BLaER1 treated with 17β-estradiol and CSF1 and Interleukin-3, amounts not matched to agents 10 nM and 100 nM (cell line): ENCODE results near the gene EVX2.

Experiments
- H3K27ac ChIP-seq, 11 experiments: shearing (Covaris generic); formaldehyde crosslinking; 2 replicates each; pipeline ENCODE4 v1.8.1; 2022
- H3K27me3 ChIP-seq, 11 experiments: shearing (Covaris generic); formaldehyde crosslinking; 2 replicates each; pipeline ENCODE4 v1.8.1; 2022
- H3K36me3 ChIP-seq, 11 experiments: shearing (Covaris generic); formaldehyde crosslinking; 2 replicates each; pipeline ENCODE4 v1.8.1; 2022
- H3K4me1 ChIP-seq, 10 experiments: shearing (Covaris generic); formaldehyde crosslinking; 2 replicates each; pipeline ENCODE4 v1.8.1; 2022
- H3K4me2 ChIP-seq, 11 experiments: shearing (Covaris generic); formaldehyde crosslinking; 2 replicates each; pipeline ENCODE4 v1.8.1; 2022
- H3K4me3 ChIP-seq, 10 experiments: shearing (Covaris generic); formaldehyde crosslinking; 2 replicates each; pipeline ENCODE4 v1.8.1; 2022
- H3K9ac ChIP-seq, 11 experiments: shearing (Covaris generic); formaldehyde crosslinking; 2 replicates each; pipeline ENCODE4 v1.8.1; 2022
- H3K9me3 ChIP-seq, 11 experiments: shearing (Covaris generic); formaldehyde crosslinking; replicated peaks in 1 of 11; 2 replicates each; pipeline ENCODE4 v1.8.1; 2022
- H4K20me1 ChIP-seq, 11 experiments: shearing (Covaris generic); formaldehyde crosslinking; 2 replicates each; pipeline ENCODE4 v1.8.1; 2022
- Cebpa-rat ChIP-seq, 11 experiments: shearing (Covaris generic); IDR thresholded peaks; 2 replicates each; pipeline ENCODE4 v1.8.1; 2022

The EVX2 gene

GRCh38 chr2:176123411-176124109 lies 39.8 kb upstream of the EVX2 start:
- Histone ChIP-seq H3K4me2 (peak overlapping the region in 2 of 11 experiments; percentile 24 to 25; a peak in 2 of 22 replicates), H3K27me3 (peaks cover 100% of the 10 kb centered on the region in 11 experiments), H3K27ac (no peak overlapping the region), H3K4me1 (peaks cover 5 to 16% (median 8%) of the 10 kb centered on the region in 10 experiments; a peak in 13 of 20 replicates), H3K9ac (no peak overlapping the region), H3K4me3 (peak overlapping the region in 7 of 10 experiments; percentile 7 to 48 (median 23); a peak in 4 of 20 replicates), H3K9me3 (peaks cover 27 to 40% (median 31%) of the 10 kb centered on the region in 11 experiments), H4K20me1 (peaks cover 0 to 84% (median 55%) of the 10 kb centered on the region in 11 experiments; a peak in 16 of 22 replicates), H3K36me3 (no peaks in the 10 kb centered on the region; a peak in 1 of 22 replicates)
- no peak for TF ChIP-seq Cebpa-rat (IDR thresholded peaks at IDR 0.05)

GRCh38 chr2:176122683-176123410 lies 39.1 kb upstream of the EVX2 start, which contains the start of gene HOXD9:
TSS of gene HOXD9 (plus strand) at chr2:176122719. CDS start at chr2:176122769, 50 bp downstream.
- peak within 1 kb of the TSS in 2 of 11 experiments; percentile 24 to 25; a peak in 2 of 22 replicates for H3K4me2 ChIP-seq
- H3K27me3 ChIP-seq: peaks cover 100% of the 10 kb centered on the region in 11 experiments
- peaks cover 29 to 46% (median 36%) of the 10 kb centered on the region in 11 experiments for H3K9me3 ChIP-seq
- TF ChIP-seq Cebpa-rat (IDR thresholded peaks at IDR 0.05): no peak
- no peak within 1 kb of the TSS for H3K9ac ChIP-seq
- H3K36me3 ChIP-seq: no peaks in the 10 kb centered on the region; a peak in 1 of 22 replicates
- H3K27ac ChIP-seq: no peak within 1 kb of the TSS
- peaks cover 0 to 84% (median 48%) of the 10 kb centered on the region in 11 experiments; a peak in 16 of 22 replicates for H4K20me1 ChIP-seq
- H3K4me1 ChIP-seq: peaks cover 0 to 10% (median under 1%) of the 10 kb centered on the region in 10 experiments; a peak in 8 of 20 replicates
- peak within 1 kb of the TSS in 7 of 10 experiments; percentile 18 to 48 (median 23); a peak in 6 of 20 replicates for H3K4me3 ChIP-seq

- Histone ChIP-seq H3K27ac (no peak overlapping the region), H3K36me3 (no peaks in the 10 kb centered on the region; a peak in 1 of 22 replicates), H3K4me1 (peaks cover 0 to 10% (median 0%) of the 10 kb centered on the region in 10 experiments; a peak in 4 of 20 replicates), H4K20me1 (peaks cover 0 to 85% (median 43%) of the 10 kb centered on the region in 11 experiments; a peak in 15 of 22 replicates), H3K9me3 (peaks cover 36 to 53% (median 43%) of the 10 kb centered on the region in 11 experiments), H3K27me3 (peaks cover 100% of the 10 kb centered on the region in 11 experiments), H3K4me3 (peak overlapping the region in 5 of 10 experiments; percentile 18 to 48 (median 20); a peak in 4 of 20 replicates), H3K9ac (no peak overlapping the region), H3K4me2 (no peak overlapping the region)
- TF ChIP-seq Cebpa-rat (IDR thresholded peaks at IDR 0.05): no peak
Observed at GRCh38 chr2:176122052-176122682, 38.4 kb upstream of the EVX2 start.

GRCh38 chr2:176121190-176122051 lies 37.7 kb upstream of the EVX2 start:
- Histone ChIP-seq H3K27ac (no peak overlapping the region), H3K36me3 (no peaks in the 10 kb centered on the region; a peak in 1 of 22 replicates), H4K20me1 (peaks cover 0 to 86% (median 43%) of the 10 kb centered on the region in 11 experiments; a peak in 16 of 22 replicates), H3K27me3 (peaks cover 100% of the 10 kb centered on the region in 11 experiments), H3K4me1 (peaks cover 0 to 10% (median 0%) of the 10 kb centered on the region in 10 experiments; a peak in 2 of 20 replicates), H3K9me3 (peaks cover 42 to 60% (median 50%) of the 10 kb centered on the region in 11 experiments), H3K4me2 (no peak overlapping the region), H3K4me3 (peak overlapping the region in 1 of 10 experiments; percentile 18; a peak in 3 of 20 replicates), H3K9ac (no peak overlapping the region)
- no peak for TF ChIP-seq Cebpa-rat (IDR thresholded peaks at IDR 0.05)

- Histone ChIP-seq H3K4me3 (no peak overlapping the region), H3K27ac (no peak overlapping the region), H3K27me3 (peaks cover 100% of the 10 kb centered on the region in 11 experiments), H3K4me2 (no peak overlapping the region), H3K36me3 (no peaks in the 10 kb centered on the region; a peak in 1 of 22 replicates), H3K4me1 (peaks cover 0 to 10% (median 0%) of the 10 kb centered on the region in 10 experiments; a peak in 2 of 20 replicates), H4K20me1 (peaks cover 0 to 87% (median 41%) of the 10 kb centered on the region in 11 experiments; a peak in 16 of 22 replicates), H3K9ac (no peak overlapping the region), H3K9me3 (peaks cover 51 to 69% (median 58%) of the 10 kb centered on the region in 11 experiments)
- no peak for TF ChIP-seq Cebpa-rat (IDR thresholded peaks at IDR 0.05)
Observed at GRCh38 chr2:176120364-176121189, 36.8 kb upstream of the EVX2 start.

GRCh38 chr2:176118601-176119339 lies 35.0 kb upstream of the EVX2 start:
- Histone ChIP-seq H3K27me3 (peaks cover 100% of the 10 kb centered on the region in 11 experiments), H3K9ac (no peak overlapping the region), H3K4me2 (no peak overlapping the region)

More at GRCh38 chr2:176118601-176119339, 35.0 kb upstream of the EVX2 start:
- no peak for TF ChIP-seq Cebpa-rat (IDR thresholded peaks at IDR 0.05)
- Histone ChIP-seq H3K36me3 (no peaks in the 10 kb centered on the region; a peak in 1 of 22 replicates), H3K4me1 (no peaks in the 10 kb centered on the region; a peak in 1 of 20 replicates), H3K4me3 (no peak overlapping the region), H3K27ac (no peak overlapping the region), H3K9me3 (peaks cover 50 to 78% (median 61%) of the 10 kb centered on the region in 11 experiments), H4K20me1 (peaks cover 0 to 82% (median 36%) of the 10 kb centered on the region in 11 experiments; a peak in 16 of 22 replicates)
